ENCODE data around the gene WDR45B.

WDR45B gene

DNA sequence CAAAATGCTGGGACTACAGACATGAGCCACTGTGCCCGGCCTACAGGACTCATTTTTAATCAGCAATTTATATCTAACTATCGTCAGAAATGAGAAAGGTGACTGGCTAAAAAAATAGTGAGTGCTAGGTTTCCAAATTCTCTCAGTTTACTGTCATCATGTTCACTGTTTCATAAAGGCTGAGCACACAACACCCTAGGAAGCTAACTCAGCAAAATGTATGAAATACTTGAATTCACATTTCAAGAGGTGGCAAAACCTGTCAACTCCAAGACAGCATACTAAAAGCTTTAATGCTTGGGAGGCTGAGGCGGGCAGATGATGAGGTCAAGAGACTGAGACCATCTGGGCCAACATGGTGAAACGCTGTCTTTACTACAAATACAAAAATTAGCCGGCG, 16.7 kb downstream of the WDR45B start:
- in situ Hi-C loops (cut with MboI; ENCODE audit: low sequenced_read_pairs): no loop called here

DNA sequence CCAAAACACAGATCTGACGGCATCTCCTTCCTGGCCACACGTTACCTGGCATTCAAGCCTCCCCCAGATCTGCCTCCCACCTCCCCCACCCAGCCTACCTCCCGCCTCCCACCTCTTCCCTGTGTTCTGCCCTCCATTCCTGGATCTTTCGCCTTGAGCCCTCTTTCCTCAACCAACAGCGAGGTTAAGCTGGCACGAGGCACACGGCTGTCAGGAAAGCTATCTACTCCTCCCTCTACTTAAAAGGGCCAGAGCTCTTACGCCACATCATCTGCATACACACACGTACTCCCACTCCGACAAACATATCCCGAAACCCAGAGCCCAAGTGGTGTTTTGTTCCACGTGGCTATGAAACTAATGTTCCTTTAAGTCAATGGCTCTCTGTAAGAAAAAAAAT, 18.0 kb downstream of the WDR45B start:
- in situ Hi-C loops (cut with MboI; ENCODE audit: low sequenced_read_pairs): no loop called here

DNA sequence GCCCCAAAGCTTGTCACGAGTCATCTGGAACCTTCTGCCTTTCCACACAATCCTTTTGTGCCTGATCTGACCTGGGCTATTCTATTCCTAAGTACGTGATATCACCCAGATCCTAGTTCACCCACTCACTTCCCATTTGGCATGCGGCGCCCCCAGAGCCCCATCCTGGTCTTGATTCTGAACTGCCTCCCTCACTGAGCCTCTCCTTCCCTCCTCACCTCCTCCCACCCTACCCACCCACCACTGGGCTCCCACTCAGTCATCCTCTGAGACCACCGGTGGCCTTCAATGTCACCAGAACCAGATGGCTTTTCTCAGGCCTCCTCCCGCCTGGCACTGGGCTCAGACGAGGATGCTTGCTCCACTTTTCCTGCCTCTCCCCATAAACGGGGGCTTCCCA, 18.5 kb downstream of the WDR45B start:
- in situ Hi-C loops (cut with MboI; ENCODE audit: low sequenced_read_pairs): no loop called here

DNA sequence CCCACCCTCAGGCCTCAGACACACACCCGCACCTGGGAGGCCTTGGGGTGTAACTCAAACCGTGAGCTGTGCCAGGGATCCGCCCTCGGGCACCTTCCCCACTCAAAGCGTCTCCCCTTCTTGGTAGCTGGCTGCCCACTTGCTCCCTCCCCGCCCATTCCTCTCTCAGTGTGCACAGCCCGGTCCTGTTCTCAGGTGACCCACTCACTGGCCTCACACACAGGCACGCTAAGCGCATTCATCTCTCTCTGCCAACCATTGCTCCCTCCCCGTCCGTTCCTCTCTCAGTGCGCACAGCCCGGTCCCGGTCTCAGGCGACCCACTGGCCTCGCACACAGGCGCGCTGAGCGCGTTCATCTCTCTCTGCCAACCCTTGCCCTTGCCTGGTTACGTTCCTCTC, 20.8 kb downstream of the WDR45B start:
- in situ Hi-C loops (cut with MboI; ENCODE audit: low sequenced_read_pairs): no loop called here

DNA sequence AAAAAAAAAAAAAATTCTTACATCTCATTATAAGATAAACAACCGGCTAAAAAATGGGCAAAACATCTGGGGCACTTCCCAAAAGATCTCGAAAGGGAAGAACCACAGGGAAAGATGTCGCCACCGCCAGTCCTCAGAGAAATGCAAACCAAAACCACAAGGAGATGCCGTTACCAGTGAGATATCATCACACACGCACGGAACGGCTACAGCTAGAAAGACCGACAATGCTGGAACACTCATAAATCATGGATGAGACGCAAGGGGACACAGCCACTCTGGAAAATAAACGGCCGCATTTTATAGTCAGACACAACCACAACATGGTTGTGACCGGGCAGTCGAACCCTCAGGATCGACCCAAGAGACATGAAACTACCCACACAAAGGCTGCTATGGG, 24.5 kb downstream of the WDR45B start:
- in situ Hi-C loops (cut with MboI; ENCODE audit: low sequenced_read_pairs): no loop called here

DNA sequence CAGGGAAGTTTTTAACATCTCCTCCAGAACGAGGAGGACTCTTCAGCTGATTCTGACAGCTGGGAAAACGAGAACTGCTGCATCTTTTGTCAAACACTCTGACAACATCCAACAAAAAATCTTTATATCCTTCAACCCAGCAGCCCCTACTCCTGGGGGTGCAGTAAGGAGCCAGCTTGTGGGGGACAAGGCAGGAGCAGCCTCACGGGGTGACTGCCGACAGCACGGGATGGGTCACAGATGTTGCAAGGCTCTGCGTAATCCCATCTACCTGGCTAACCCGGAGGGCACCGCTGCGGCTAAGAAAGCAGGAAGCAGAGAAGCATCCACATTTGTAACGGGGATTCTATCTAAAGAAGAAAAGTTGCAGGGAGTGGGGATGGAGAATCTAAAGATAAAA, 28.6 kb downstream of the WDR45B start:
- in situ Hi-C loops (cut with MboI; ENCODE audit: low sequenced_read_pairs): no loop called here

DNA sequence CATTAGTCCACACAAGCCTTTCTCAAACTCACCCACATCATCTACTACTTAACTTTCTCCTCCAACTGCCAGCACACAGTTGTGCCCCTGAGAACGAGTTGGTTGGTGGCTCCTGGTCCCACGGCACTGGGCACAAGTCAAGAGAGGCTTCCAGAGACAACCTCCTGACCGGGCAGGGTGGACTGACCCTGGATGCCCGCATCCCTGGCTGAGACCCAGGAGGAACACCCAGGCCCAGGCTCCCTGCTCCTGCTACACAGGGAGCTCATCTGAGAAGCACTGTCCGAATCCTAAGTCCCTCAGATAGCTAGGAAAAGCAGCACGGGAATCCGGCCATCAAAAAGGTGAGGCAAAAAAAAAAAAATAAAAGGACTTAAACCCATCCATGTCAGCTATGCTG, 29.0 kb downstream of the WDR45B start:
- in situ Hi-C loops (cut with MboI; ENCODE audit: low sequenced_read_pairs): no loop called here

DNA sequence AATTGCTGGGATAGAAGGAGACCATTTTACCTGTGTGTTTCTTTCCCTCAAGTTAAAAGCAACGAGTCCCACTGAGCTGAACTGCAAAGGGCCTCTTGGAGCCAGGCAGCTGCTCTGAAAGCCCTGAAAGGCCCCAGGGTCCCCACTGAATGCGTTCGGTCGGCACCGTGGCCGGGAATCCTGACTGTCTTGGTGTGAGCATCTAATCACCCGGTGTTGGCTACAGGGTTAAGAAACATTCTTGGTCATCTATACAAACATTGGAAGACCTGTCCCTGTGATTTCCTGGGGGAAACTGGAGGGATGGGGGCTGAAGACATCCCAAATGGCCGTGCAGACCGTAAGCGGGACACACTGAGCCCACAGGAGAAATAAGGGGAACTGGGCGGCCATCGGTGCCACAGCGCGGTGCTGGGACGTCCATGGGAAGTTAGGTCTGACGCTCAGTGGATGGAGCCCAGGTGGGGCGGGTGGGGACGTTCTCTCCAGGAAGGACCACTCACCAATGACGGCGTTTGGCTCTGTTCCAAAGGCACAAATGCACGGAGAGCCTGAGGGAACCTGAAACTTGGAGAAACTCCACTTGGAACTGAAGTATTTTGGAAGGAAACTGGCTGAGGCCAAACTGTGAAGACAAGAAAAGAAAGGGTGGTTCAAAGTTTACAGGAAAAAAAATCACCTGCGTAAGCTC, 32.1 kb downstream of the WDR45B start:
- in situ Hi-C loops (cut with MboI; ENCODE audit: low sequenced_read_pairs): no loop called here

DNA sequence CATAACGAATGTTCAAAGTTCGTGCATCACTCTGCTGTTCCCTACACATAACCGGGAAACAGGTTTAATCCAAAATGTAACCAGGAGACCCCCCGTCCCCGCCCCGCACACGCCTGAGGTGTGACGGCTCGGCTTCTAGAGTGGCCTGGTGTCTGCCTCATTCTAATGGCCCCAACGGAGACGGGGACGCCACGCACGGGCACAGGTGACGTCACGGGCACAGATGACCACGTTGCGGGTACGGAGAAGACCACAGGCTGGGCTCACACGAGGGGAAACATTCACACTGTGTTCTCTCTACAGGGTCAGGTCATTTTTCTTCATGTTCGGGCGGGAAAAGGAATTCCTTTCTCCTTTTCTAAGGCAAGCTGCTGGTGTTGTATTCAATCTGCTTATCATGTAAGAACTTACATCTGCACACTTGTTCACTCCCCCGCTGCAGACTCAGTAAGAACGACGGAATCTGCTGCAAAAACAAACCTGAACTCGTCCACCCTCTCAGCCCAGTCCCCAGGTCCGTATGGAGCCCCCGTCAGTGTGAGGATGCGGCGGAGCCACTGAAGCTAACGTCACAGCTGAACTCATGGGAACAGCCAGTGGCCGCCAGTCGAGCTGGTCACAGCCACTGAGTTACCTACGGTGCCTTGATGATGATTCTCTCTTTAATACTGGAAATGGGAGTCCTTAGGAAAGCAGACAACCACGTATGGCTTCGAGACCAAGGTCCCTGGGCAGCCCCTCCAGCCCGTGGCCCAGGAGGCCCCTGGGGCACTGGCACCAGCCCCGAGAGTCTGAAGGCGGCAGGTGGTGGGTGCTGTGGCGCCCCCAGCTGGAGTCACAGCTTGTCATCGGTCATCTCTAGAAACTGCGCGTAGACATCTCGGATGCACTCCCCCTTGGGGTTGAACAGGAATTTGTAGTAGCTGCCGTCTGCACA, 32.9 kb downstream of the WDR45B start:
- in situ Hi-C loops (cut with MboI; ENCODE audit: low sequenced_read_pairs): no loop called here

DNA sequence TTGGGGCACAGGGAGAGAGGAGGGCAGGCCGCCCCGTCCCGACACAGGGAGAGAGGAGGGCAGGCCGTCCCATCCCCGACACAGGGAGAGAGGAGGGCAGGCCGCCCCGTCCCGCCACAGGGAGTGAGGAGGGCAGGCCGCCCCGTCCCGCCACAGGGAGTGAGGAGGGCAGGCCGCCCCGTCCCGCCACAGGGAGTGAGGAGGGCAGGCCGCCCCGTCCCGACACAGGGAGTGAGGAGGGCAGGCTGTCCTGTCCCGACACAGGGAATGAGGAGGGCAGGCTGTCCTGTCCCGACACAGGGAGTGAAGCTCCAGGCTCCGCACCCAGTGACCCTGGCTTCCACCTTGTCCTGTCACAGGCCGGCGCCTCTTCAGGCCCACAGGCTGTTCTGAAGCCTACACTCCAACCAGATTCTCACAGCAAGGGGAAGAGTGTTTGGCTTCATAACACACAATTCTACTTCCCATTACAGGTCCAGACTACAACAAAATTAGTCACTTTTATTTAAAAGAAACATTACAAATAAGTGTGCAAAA, 34.1 kb downstream of the WDR45B start:
- in situ Hi-C loops (cut with MboI; ENCODE audit: low sequenced_read_pairs): no loop called here

DNA sequence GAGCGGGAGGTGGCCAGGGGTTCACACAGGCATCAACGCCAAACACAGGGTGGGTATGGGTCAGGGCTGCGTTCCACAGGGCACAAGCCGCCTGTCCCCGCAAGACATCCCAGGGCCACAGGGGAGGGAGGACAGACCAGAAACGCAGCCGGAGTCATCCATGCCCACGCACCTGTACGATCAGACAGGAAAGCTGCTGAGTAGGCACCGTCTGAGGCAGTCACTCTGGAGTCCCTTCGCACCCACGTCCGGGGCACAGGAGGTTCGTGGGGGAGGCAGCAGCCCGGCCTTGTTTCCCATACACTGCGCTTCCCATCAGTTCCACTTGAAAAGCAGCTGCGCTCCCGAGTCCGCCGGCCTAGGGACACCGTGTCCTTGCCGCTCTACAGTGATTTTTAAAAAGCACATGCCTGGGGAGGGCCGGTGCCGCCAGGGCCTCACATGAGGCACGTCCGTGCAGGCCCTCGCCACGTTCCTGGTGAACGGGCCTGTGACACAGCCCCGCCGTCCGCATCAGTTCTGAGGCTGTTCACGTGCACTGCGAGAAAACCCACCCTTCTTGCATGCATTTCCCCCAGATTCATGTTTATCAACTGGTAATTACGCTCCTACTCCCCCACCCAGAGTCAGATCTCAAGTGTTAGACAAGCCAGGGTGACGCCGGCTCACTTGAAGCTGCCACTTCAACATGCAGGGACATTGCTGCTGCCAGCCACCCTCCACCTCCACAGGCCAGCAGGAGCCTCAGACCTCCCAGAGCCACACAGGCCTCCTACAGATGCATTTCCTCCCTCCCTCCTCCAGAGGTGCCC, 34.8 kb downstream of the WDR45B start:
- in situ Hi-C loops (cut with MboI; ENCODE audit: low sequenced_read_pairs): no loop called here

DNA sequence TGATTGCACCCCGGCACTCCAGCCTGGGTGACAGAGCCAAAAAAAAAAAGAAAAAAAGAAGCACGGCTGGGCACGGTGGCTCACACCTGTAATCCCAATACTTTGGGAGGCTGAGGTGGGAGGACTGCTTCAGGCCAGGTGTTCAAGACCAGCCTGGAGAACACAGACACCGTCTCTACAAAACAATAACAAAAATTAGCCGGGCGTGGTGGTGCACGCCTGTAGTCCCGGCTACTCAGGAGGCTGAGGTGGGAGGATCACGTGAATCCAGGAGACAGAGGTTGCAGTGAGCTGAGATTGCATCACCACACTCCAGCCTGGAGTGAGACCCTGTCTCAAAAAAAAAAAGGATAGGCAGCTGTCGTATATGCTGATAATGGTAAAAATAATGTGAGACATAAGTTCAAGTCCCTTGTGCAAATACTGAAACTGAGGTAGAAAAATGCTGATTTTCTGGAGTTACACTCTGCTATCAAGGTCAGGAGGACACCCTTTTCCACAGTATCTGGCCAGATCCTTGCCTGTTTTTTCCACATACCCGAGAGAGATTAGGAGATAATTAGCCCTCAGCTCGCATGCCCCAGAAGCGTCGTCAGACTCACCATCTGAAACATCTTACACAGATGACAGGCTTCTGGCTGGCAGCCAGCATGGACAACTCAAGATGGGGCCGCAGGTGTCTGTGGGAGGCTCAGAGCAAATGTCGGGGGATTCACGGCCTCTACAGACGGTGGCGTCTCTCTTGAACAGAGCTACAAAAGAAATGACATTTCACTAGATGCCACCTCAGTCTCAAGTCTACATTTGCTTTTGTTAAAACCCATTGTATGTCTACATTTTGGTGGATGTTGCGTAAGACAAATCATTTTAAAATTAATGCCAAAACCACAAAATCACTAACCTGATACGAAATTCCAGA, 36.8 kb downstream of the WDR45B start:
- in situ Hi-C loops (cut with MboI; ENCODE audit: low sequenced_read_pairs): no loop called here

DNA sequence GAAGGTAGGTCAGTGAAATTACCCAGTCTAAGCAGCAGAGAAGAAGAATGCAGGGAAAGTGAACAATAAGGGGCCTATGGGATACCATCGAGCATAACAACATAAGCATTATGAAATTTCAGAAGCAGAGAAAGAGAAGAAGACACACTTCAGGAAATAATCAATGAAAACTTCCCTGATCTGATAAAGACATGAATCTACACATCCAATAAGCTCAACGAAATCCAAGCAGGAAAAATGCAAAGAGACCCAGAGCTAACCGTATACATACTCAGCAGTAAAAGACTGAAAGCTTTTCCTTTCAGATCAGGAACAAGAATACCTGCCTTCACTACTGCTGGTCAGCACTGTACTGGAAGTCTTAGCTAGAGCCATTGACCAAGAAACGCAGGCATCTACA, 38.6 kb downstream of the WDR45B start:
- in situ Hi-C loops (cut with MboI; ENCODE audit: low sequenced_read_pairs): no loop called here

DNA sequence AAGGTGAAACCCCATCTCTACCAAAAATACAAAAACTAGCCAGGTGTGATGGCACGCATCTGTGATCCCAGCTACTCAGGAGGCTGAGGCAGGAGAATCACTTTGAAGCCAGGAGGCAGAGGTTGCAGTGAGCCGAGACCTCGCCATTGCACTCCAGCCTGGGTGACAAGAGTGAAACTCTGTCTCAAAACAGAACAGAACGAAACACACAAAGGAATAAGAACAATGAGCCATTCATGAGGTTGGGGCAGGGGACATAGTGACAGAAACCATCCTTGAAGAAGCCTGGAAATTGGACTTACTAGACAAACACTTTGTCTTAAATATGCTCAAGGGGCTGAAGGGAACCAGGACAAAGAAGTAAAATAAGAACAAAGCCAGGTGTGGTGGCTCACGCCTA, 39.4 kb downstream of the WDR45B start:
- in situ Hi-C loops (cut with MboI; ENCODE audit: low sequenced_read_pairs): no loop called here

DNA sequence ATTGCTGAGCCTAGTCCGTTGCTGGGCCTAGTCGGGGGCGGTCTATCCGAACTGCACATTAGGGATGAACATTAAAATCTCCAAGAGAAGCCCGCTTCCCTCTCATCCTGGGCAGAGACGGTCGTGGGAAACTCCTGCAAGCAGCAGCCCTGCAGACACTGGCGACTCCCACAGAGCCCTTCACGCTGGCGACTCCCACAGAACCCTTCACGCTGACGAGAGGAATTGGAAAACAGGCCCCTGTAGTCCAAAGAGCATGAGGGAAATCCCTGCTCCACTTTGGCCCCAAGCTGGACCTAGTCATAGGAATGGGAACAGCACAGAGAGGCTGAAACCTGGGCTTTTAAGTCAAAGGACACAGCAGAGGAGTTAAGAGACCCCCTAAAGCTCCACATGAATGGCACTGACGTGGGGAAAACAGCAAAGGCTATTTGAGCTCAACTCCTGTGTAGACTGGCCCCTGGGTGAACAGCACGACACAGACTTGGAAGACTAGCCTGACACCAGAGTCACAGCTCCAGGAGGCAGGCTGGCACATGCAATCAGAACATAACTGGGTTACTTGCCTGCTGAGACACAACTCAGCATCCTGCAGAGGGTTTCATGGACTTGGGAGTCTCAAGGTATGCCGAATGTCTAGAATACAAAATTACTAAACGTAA, 42.2 kb downstream of the WDR45B start:
- in situ Hi-C loops (cut with MboI; ENCODE audit: low sequenced_read_pairs): no loop called here

DNA sequence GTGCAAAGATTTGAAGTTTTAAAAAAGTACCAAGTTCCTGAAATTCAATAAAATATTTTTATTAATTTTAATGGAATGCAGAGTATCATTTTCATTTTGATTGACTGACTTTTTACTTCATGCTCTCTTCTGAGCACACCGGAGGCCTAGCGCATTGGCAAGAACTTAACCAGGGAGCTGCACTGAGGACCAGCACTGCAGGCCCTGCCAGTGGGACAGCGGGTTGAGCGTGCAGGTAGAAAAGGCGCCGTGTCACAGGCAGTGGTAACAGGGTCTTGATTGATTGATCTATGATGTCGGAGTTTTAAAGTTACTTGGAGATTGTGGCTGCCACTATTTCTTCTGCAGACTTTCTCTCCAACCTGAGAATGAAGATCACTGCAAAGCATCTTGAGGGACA, 43.7 kb downstream of the WDR45B start:
- in situ Hi-C loops (cut with MboI; ENCODE audit: low sequenced_read_pairs): no loop called here

DNA sequence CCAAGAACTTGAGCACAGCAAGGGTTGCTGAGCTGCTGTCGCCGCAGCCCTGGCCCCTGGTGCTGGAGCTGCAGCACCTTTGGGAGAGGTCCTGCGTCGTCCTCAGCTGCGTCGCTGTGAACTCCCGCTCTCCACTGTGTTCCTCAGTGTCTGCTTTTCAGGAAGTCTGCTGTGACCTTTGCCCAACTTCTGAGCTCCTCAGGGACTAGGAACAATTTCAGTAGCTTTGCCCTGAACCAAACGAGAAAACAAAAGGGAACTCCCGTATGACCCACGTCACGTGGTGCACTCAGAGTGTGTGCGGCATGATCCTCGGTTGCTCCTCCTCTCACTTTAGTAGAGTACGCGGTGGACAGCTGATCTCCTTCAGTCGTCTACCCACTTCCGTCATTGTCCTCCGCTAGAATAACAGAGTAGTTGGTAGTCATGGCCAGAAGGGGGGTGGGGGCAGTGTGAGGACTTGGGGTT, 44.2 kb downstream of the WDR45B start:
- in situ Hi-C loops (cut with MboI; ENCODE audit: low sequenced_read_pairs): no loop called here

DNA sequence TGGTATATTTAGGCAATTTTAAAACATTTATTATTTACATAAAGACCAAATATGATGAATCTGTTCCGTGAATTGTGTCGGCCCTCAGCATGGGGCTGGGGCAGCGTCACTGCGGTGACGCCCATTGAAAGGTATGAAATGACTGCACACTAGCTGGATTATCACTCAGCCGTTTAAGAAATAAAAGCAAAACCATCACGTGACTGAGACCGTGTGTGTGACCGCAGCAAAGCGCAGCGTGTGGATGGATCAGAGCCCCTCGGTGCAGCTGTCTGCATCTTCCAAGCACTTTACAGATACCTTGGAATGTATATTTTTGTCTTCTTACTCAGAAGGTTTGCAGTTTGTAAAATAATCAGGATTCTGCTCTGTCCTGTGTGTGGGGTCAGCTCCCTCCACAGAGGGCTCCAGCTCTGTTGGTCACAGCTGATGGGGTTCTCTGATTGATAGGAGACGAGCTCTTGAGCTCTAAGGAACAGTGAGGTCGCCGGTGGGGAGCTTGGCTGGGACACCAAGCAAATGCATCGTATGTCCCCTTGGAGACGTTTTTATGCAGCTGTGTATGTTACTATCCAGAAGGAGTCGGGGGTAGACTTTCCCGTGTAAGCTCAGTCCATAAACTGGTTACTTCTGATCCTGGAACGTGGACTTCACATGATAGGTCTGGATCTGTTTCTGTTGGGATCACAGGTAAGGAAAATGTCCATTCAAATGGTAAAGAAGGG, 45.1 kb downstream of the WDR45B start:
- in situ Hi-C loops (cut with MboI; ENCODE audit: low sequenced_read_pairs): no loop called here

DNA sequence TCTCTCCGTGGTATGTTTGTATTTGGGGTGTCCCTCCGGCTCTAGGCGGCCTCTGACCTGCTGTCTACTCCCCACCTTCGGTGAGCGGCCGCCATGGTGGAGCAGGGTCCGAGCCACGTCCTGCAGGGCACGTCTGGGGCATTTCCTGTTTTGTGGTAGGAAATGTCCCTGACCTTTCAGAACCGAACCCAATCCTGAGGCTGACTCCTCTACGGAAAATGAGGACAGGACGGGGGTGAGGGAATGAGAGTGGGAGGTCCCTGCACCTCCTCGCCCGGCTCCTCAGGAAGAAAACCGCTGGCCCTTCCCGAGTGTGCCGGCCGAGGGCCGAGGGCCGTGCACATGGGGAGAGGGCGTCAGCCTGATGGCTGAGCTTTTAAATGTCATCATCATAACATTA, 45.8 kb downstream of the WDR45B start:
- in situ Hi-C loops (cut with MboI; ENCODE audit: low sequenced_read_pairs): no loop called here
